Measurements from ENCODE around the gene HOATZ. TPM values are rescaled to one million over a fixed set of nuclear protein-coding genes. Genes with fewer than 3 reads are reported as not detected.

Gene HOATZ
- polyA plus RNA-seq, 1 donor (not counting 4 experiments of a cell fraction or from before 2014, with no cell fraction given) = not detected

GRCh38 chr11:111518668-111519067 is 4.1 kb downstream of the HOATZ start:
- DNase-seq (ENCODE audit: low read depth, low spot score) (no peak), FAIRE-seq (no peak)
- no peak overlapping the region for H3K27ac ChIP-seq (ENCODE audit: control insufficient read depth, insufficient read depth, low read length)
- no peak overlapping the region for H3K4me3 ChIP-seq (ENCODE audit: control insufficient read depth in 2 of 3, extremely low read depth in 1 of 3, insufficient read depth in 2 of 3, low read depth in 1 of 3, low read length in 3 of 3)
- no peaks in the 10 kb centered on the region for H4K20me1 ChIP-seq (ENCODE audit: control insufficient read depth, extremely low read depth, insufficient read depth, low read length)
- TF ChIP-seq, protein P1, sequence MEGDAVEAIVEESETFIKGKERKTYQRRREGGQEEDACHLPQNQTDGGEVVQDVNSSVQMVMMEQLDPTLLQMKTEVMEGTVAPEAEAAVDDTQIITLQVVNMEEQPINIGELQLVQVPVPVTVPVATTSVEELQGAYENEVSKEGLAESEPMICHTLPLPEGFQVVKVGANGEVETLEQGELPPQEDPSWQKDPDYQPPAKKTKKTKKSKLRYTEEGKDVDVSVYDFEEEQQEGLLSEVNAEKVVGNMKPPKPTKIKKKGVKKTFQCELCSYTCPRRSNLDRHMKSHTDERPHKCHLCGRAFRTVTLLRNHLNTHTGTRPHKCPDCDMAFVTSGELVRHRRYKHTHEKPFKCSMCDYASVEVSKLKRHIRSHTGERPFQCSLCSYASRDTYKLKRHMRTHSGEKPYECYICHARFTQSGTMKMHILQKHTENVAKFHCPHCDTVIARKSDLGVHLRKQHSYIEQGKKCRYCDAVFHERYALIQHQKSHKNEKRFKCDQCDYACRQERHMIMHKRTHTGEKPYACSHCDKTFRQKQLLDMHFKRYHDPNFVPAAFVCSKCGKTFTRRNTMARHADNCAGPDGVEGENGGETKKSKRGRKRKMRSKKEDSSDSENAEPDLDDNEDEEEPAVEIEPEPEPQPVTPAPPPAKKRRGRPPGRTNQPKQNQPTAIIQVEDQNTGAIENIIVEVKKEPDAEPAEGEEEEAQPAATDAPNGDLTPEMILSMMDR (optimal IDR thresholded peaks at IDR 0.05 in 1 of 3, IDR thresholded peaks at IDR 0.05 in 1 of 3, conservative IDR thresholded peaks at IDR 0.05 in 1 of 3; ENCODE audit: extremely low read depth in 1 of 3, insufficient read depth in 2 of 3, low read length in 3 of 3) = no peak
- no peak for TF ChIP-seq EZH2 (IDR thresholded peaks at IDR 0.05; ENCODE audit: low read length)
- H3K36me3 ChIP-seq (ENCODE audit: control insufficient read depth in 2 of 2, extremely low read depth in 1 of 2, insufficient read depth in 2 of 2, low read length in 2 of 2) = no peaks in the 10 kb centered on the region
- no peak overlapping the region for H3K4me2 ChIP-seq (ENCODE audit: control insufficient read depth, extremely low read depth, insufficient read depth, low read depth, low read length)
- H3K9me3 ChIP-seq (ENCODE audit: control insufficient read depth, low read depth, low read length) = no peaks in the 10 kb centered on the region
- no peaks in the 10 kb centered on the region for H3K79me2 ChIP-seq (ENCODE audit: control insufficient read depth, insufficient read depth, low read length)
- no peaks in the 10 kb centered on the region for H3K27me3 ChIP-seq (ENCODE audit: control insufficient read depth, extremely low read depth, insufficient read depth, low read length)
- H2AFZ ChIP-seq (ENCODE audit: control insufficient read depth, low read length) = no peak overlapping the region
- H3K9me1 ChIP-seq (ENCODE audit: control insufficient read depth, extremely low read depth, insufficient read depth, low read length) = no peaks in the 10 kb centered on the region
- dilution Hi-C loops (cut with MboI; ENCODE audit: extremely low pct_ligation_motif_present, low sequenced_read_pairs) = no loop called here
- H3K9ac ChIP-seq (ENCODE audit: control insufficient read depth, extremely low read depth, insufficient read depth, low read length) = no peak overlapping the region
- peaks cover 15% of the 10 kb centered on the region for H3K4me1 ChIP-seq (ENCODE audit: control insufficient read depth, extremely low read depth, insufficient read depth, low read length)

- dilution Hi-C loops (cut with MboI; ENCODE audit: extremely low pct_ligation_motif_present, low sequenced_read_pairs) = no loop called here
- H3K27ac ChIP-seq (ENCODE audit: control insufficient read depth, insufficient read depth, low read length) = peak overlapping the region; percentile 29
Observed at GRCh38 chr11:111520560-111520959, 6.0 kb downstream of the HOATZ start.

More at GRCh38 chr11:111520560-111520959, 6.0 kb downstream of the HOATZ start:
- Histone ChIP-seq H3K4me2 (ENCODE audit: control insufficient read depth, extremely low read depth, insufficient read depth, low read depth, low read length) (no peak overlapping the region), H3K9me1 (ENCODE audit: control insufficient read depth, extremely low read depth, insufficient read depth, low read length) (no peaks in the 10 kb centered on the region), H3K4me3 (ENCODE audit: control insufficient read depth in 2 of 3, extremely low read depth in 1 of 3, insufficient read depth in 2 of 3, low read depth in 1 of 3, low read length in 3 of 3) (no peak overlapping the region), H3K27me3 (ENCODE audit: control insufficient read depth, extremely low read depth, insufficient read depth, low read length) (no peaks in the 10 kb centered on the region), H3K9ac (ENCODE audit: control insufficient read depth, extremely low read depth, insufficient read depth, low read length) (no peak overlapping the region), H3K36me3 (ENCODE audit: control insufficient read depth in 2 of 2, extremely low read depth in 1 of 2, insufficient read depth in 2 of 2, low read length in 2 of 2) (no peaks in the 10 kb centered on the region), H3K4me1 (ENCODE audit: control insufficient read depth, extremely low read depth, insufficient read depth, low read length) (peaks cover 31% of the 10 kb centered on the region), H3K79me2 (ENCODE audit: control insufficient read depth, insufficient read depth, low read length) (no peaks in the 10 kb centered on the region), H4K20me1 (ENCODE audit: control insufficient read depth, extremely low read depth, insufficient read depth, low read length) (no peaks in the 10 kb centered on the region), H2AFZ (ENCODE audit: control insufficient read depth, low read length) (no peak overlapping the region), H3K9me3 (ENCODE audit: control insufficient read depth, low read depth, low read length) (no peaks in the 10 kb centered on the region)
- DNase-seq (ENCODE audit: low read depth, low spot score) (no peak), FAIRE-seq (no peak)
- TF ChIP-seq EZH2 (IDR thresholded peaks at IDR 0.05; ENCODE audit: low read length) = no peak
- TF ChIP-seq, protein P1 (optimal IDR thresholded peaks at IDR 0.05 in 1 of 3, IDR thresholded peaks at IDR 0.05 in 1 of 3, conservative IDR thresholded peaks at IDR 0.05 in 1 of 3; ENCODE audit: extremely low read depth in 1 of 3, insufficient read depth in 2 of 3, low read length in 3 of 3) = no peak
